ENCODE measurements around the gene NRF1.

NRF1 gene

GRCh38 chr7:129609666-129610065, 1.9 kb upstream of the NRF1 start:
- no peaks in the 10 kb centered on the region for H3K9me3 ChIP-seq (ENCODE audit: low read length)
- H3K4me3 ChIP-seq (ENCODE audit: low read depth in 1 of 2, low read length in 2 of 2), result no peak overlapping the region
- H3K27ac ChIP-seq (ENCODE audit: low read depth, low read length), result no peak overlapping the region
- H3K36me3 ChIP-seq (ENCODE audit: insufficient read depth, low read length), result peaks cover 3% of the 10 kb centered on the region
- H3K4me1 ChIP-seq (ENCODE audit: insufficient read depth, low read length), result peaks cover 9% of the 10 kb centered on the region
- no peaks in the 10 kb centered on the region for H3K27me3 ChIP-seq (ENCODE audit: control insufficient read depth in 1 of 2, insufficient read depth in 2 of 2, low read length in 2 of 2)
- H3K9ac ChIP-seq (ENCODE audit: low read length), result no peak overlapping the region

- Histone ChIP-seq H3K4me1 (ENCODE audit: insufficient read depth, low read length) (peaks cover 9% of the 10 kb centered on the region), H3K4me3 (ENCODE audit: low read depth in 1 of 2, low read length in 2 of 2) (peak overlapping the region; percentile 82 to 86), H3K27ac (ENCODE audit: low read depth, low read length) (peak overlapping the region; percentile 90), H3K9ac (ENCODE audit: low read length) (peak overlapping the region; percentile 74), H3K9me3 (ENCODE audit: low read length) (no peaks in the 10 kb centered on the region), H3K27me3 (ENCODE audit: control insufficient read depth in 1 of 2, insufficient read depth in 2 of 2, low read length in 2 of 2) (no peaks in the 10 kb centered on the region), H3K36me3 (ENCODE audit: insufficient read depth, low read length) (peaks cover 3% of the 10 kb centered on the region)
Observed at GRCh38 chr7:129610709-129611245, 743 bp upstream of the NRF1 start.

GRCh38 chr7:129612112-129613015, 844 bp downstream of the NRF1 start:
- H3K27ac ChIP-seq (ENCODE audit: low read depth, low read length), result peak overlapping the region; percentile 90
- H3K4me3 ChIP-seq (ENCODE audit: low read depth in 1 of 2, low read length in 2 of 2), result peak overlapping the region; percentile 47 to 77
- peak overlapping the region; percentile 72 for H3K9ac ChIP-seq (ENCODE audit: low read length)
- H3K27me3 ChIP-seq (ENCODE audit: control insufficient read depth in 1 of 2, insufficient read depth in 2 of 2, low read length in 2 of 2), result no peaks in the 10 kb centered on the region
- peaks cover 13% of the 10 kb centered on the region for H3K4me1 ChIP-seq (ENCODE audit: insufficient read depth, low read length)
- H3K36me3 ChIP-seq (ENCODE audit: insufficient read depth, low read length), result peaks cover 3% of the 10 kb centered on the region
- H3K9me3 ChIP-seq (ENCODE audit: low read length), result no peaks in the 10 kb centered on the region

- Histone ChIP-seq H3K9me3 (ENCODE audit: low read length) (no peaks in the 10 kb centered on the region), H3K27ac (ENCODE audit: low read depth, low read length) (peak overlapping the region; percentile 90), H3K4me1 (ENCODE audit: insufficient read depth, low read length) (peaks cover 19% of the 10 kb centered on the region), H3K4me3 (ENCODE audit: low read depth in 1 of 2, low read length in 2 of 2) (peak overlapping the region; percentile 47 to 77), H3K9ac (ENCODE audit: low read length) (peak overlapping the region; percentile 72), H3K36me3 (ENCODE audit: insufficient read depth, low read length) (peaks cover 3% of the 10 kb centered on the region), H3K27me3 (ENCODE audit: control insufficient read depth in 1 of 2, insufficient read depth in 2 of 2, low read length in 2 of 2) (no peaks in the 10 kb centered on the region)
Observed at GRCh38 chr7:129613016-129613337, 1.5 kb downstream of the NRF1 start.

- H3K4me1 ChIP-seq (ENCODE audit: insufficient read depth, low read length), result peaks cover 25% of the 10 kb centered on the region
- no peaks in the 10 kb centered on the region for H3K36me3 ChIP-seq (ENCODE audit: insufficient read depth, low read length)
- no peak overlapping the region for H3K4me3 ChIP-seq (ENCODE audit: low read depth in 1 of 2, low read length in 2 of 2)
- no peaks in the 10 kb centered on the region for H3K27me3 ChIP-seq (ENCODE audit: control insufficient read depth in 1 of 2, insufficient read depth in 2 of 2, low read length in 2 of 2)
- no peak overlapping the region for H3K9ac ChIP-seq (ENCODE audit: low read length)
- no peak overlapping the region for H3K27ac ChIP-seq (ENCODE audit: low read depth, low read length)
- no peaks in the 10 kb centered on the region for H3K9me3 ChIP-seq (ENCODE audit: low read length)
Observed at GRCh38 chr7:129615018-129615417, 3.5 kb downstream of the NRF1 start.

GRCh38 chr7:129616530-129616929, 5.0 kb downstream of the NRF1 start:
- Histone ChIP-seq H3K4me1 (ENCODE audit: insufficient read depth, low read length) (peaks cover 20% of the 10 kb centered on the region), H3K36me3 (ENCODE audit: insufficient read depth, low read length) (no peaks in the 10 kb centered on the region), H3K27ac (ENCODE audit: low read depth, low read length) (no peak overlapping the region), H3K9me3 (ENCODE audit: low read length) (no peaks in the 10 kb centered on the region), H3K9ac (ENCODE audit: low read length) (no peak overlapping the region), H3K4me3 (ENCODE audit: low read depth in 1 of 2, low read length in 2 of 2) (no peak overlapping the region), H3K27me3 (ENCODE audit: control insufficient read depth in 1 of 2, insufficient read depth in 2 of 2, low read length in 2 of 2) (no peaks in the 10 kb centered on the region)

GRCh38 chr7:129617178-129617577, 5.7 kb downstream of the NRF1 start:
- Histone ChIP-seq H3K36me3 (ENCODE audit: insufficient read depth, low read length) (no peaks in the 10 kb centered on the region), H3K27me3 (ENCODE audit: control insufficient read depth in 1 of 2, insufficient read depth in 2 of 2, low read length in 2 of 2) (no peaks in the 10 kb centered on the region), H3K9ac (ENCODE audit: low read length) (no peak overlapping the region), H3K4me1 (ENCODE audit: insufficient read depth, low read length) (peaks cover 20% of the 10 kb centered on the region), H3K4me3 (ENCODE audit: low read depth in 1 of 2, low read length in 2 of 2) (no peak overlapping the region), H3K9me3 (ENCODE audit: low read length) (no peaks in the 10 kb centered on the region), H3K27ac (ENCODE audit: low read depth, low read length) (no peak overlapping the region)

- Histone ChIP-seq H3K9ac (ENCODE audit: low read length) (no peak overlapping the region), H3K9me3 (ENCODE audit: low read length) (no peaks in the 10 kb centered on the region), H3K4me1 (ENCODE audit: insufficient read depth, low read length) (peaks cover 20% of the 10 kb centered on the region), H3K27ac (ENCODE audit: low read depth, low read length) (no peak overlapping the region), H3K36me3 (ENCODE audit: insufficient read depth, low read length) (no peaks in the 10 kb centered on the region), H3K4me3 (ENCODE audit: low read depth in 1 of 2, low read length in 2 of 2) (no peak overlapping the region), H3K27me3 (ENCODE audit: control insufficient read depth in 1 of 2, insufficient read depth in 2 of 2, low read length in 2 of 2) (no peaks in the 10 kb centered on the region)
Observed at GRCh38 chr7:129617652-129618051, 6.1 kb downstream of the NRF1 start.

- Histone ChIP-seq H3K36me3 (ENCODE audit: insufficient read depth, low read length) (no peaks in the 10 kb centered on the region), H3K9ac (ENCODE audit: low read length) (no peak overlapping the region), H3K27ac (ENCODE audit: low read depth, low read length) (no peak overlapping the region), H3K27me3 (ENCODE audit: control insufficient read depth in 1 of 2, insufficient read depth in 2 of 2, low read length in 2 of 2) (no peaks in the 10 kb centered on the region), H3K4me3 (ENCODE audit: low read depth in 1 of 2, low read length in 2 of 2) (no peak overlapping the region), H3K4me1 (ENCODE audit: insufficient read depth, low read length) (no peaks in the 10 kb centered on the region), H3K9me3 (ENCODE audit: low read length) (no peaks in the 10 kb centered on the region)
Observed at GRCh38 chr7:129626896-129627295, 15.4 kb downstream of the NRF1 start.

GRCh38 chr7:129630341-129630740, 18.8 kb downstream of the NRF1 start:
- Histone ChIP-seq H3K9ac (ENCODE audit: low read length) (no peak overlapping the region), H3K27ac (ENCODE audit: low read depth, low read length) (no peak overlapping the region), H3K36me3 (ENCODE audit: insufficient read depth, low read length) (no peaks in the 10 kb centered on the region), H3K4me3 (ENCODE audit: low read depth in 1 of 2, low read length in 2 of 2) (no peak overlapping the region), H3K9me3 (ENCODE audit: low read length) (no peaks in the 10 kb centered on the region), H3K27me3 (ENCODE audit: control insufficient read depth in 1 of 2, insufficient read depth in 2 of 2, low read length in 2 of 2) (no peaks in the 10 kb centered on the region), H3K4me1 (ENCODE audit: insufficient read depth, low read length) (no peaks in the 10 kb centered on the region)

GRCh38 chr7:129634361-129635034, 23.0 kb downstream of the NRF1 start:
- Histone ChIP-seq H3K9ac (ENCODE audit: low read length) (no peak overlapping the region), H3K27me3 (ENCODE audit: control insufficient read depth in 1 of 2, insufficient read depth in 2 of 2, low read length in 2 of 2) (no peaks in the 10 kb centered on the region), H3K4me1 (ENCODE audit: insufficient read depth, low read length) (no peaks in the 10 kb centered on the region), H3K36me3 (ENCODE audit: insufficient read depth, low read length) (no peaks in the 10 kb centered on the region), H3K9me3 (ENCODE audit: low read length) (no peaks in the 10 kb centered on the region), H3K27ac (ENCODE audit: low read depth, low read length) (no peak overlapping the region), H3K4me3 (ENCODE audit: low read depth in 1 of 2, low read length in 2 of 2) (no peak overlapping the region)

Measured in muscle layer of colon (tissue), 2 donors.